ENCODE measurements around the gene CYFIP2.
"Not testable (repeated sequence)": the region's sequence is repeated elsewhere in the genome, so short reads cannot be mapped to it uniquely, and the experiment has no call there.

The CYFIP2 gene

DNA sequence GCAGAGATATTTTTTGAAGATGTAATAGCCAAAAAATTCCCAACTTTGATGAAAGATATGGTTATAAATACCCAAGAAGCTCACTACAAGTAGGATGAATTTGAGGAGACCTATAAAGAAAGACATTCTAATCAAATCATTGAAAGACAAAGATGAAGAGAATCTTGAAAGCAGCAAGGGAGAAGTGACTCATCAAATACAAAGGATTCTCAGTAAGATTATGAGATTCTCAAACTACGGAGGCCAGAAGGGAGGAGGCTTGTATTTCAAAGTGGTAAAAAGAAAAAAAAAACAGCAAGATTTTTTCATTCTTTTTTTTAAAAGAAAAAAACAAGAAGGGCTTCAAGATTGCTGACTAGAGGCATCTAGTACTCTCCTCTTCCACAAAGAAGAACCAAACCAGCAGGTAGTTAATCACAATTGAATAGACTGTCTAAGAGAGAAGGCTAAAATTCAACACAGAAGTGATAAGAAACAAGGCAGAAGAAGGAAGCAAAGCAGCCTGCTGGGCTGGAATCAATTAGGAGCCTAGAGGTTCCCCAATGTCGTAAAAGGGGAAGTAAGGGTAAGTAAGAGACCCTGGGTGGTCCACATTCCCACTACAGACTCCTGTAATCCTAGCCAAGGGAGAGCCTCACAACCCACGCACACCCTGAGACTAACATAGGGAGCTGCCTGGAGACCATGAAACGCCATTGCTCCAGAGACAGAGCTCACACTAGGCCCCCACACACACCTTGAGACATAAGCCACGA lies 135.0 kb downstream of the CYFIP2 start:
- Histone ChIP-seq H3K4me3 (IDR thresholded peaks at IDR 0.05; ENCODE audit: insufficient read depth, low read depth, low read length) (no peak overlapping the region), H3K27ac (no peak overlapping the region), H3K9ac (no peak overlapping the region), H2AFZ (ENCODE audit: low read depth) (no peak overlapping the region), H3K79me2 (ENCODE audit: insufficient read depth, low read depth) (no peaks in the 10 kb centered on the region), H3K36me3 (ENCODE audit: insufficient read depth) (no peaks in the 10 kb centered on the region), H3K27me3 (ENCODE audit: insufficient read depth, low read depth) (no peaks in the 10 kb centered on the region), H4K20me1 (ENCODE audit: insufficient read depth) (no peaks in the 10 kb centered on the region), H3K4me2 (no peak overlapping the region), H3K4me1 (ENCODE audit: low read depth, poor library complexity, severe bottlenecking) (no peaks in the 10 kb centered on the region)
- TF ChIP-seq, protein P1, sequence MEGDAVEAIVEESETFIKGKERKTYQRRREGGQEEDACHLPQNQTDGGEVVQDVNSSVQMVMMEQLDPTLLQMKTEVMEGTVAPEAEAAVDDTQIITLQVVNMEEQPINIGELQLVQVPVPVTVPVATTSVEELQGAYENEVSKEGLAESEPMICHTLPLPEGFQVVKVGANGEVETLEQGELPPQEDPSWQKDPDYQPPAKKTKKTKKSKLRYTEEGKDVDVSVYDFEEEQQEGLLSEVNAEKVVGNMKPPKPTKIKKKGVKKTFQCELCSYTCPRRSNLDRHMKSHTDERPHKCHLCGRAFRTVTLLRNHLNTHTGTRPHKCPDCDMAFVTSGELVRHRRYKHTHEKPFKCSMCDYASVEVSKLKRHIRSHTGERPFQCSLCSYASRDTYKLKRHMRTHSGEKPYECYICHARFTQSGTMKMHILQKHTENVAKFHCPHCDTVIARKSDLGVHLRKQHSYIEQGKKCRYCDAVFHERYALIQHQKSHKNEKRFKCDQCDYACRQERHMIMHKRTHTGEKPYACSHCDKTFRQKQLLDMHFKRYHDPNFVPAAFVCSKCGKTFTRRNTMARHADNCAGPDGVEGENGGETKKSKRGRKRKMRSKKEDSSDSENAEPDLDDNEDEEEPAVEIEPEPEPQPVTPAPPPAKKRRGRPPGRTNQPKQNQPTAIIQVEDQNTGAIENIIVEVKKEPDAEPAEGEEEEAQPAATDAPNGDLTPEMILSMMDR (conservative IDR thresholded peaks at IDR 0.05; ENCODE audit: low read depth, low read length), result no peak

DNA sequence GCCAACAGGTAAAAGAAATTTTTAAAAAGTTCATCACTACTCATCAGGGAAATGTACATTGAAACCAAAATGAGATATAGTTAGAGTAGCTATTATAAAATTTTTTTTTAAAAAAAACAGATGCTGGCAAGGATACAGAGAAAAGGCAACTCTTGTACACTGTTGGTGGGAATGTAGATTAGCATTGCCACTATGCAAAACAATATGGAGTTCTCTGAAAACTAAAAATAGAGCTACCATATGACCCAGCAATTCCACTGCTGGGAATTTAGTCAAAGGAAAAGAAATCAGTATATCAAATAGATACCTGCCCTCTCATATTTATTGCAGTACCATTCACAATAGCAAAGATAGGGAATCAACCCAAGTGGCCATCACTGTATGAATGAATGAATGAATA lies 149.9 kb downstream of the CYFIP2 start:
- H3K4me2 ChIP-seq, result no peak overlapping the region

GRCh38 chr5:157419521-157419920 lies 153.6 kb downstream of the CYFIP2 start:
- H2AFZ ChIP-seq (ENCODE audit: low read depth); H3K27me3 ChIP-seq (ENCODE audit: insufficient read depth, low read depth); H3K4me3 ChIP-seq (IDR thresholded peaks at IDR 0.05; ENCODE audit: insufficient read depth, low read depth, low read length); H3K9ac ChIP-seq; H3K4me1 ChIP-seq (ENCODE audit: low read depth, poor library complexity, severe bottlenecking); H3K36me3 ChIP-seq (ENCODE audit: insufficient read depth); H3K79me2 ChIP-seq (ENCODE audit: insufficient read depth, low read depth); H4K20me1 ChIP-seq (ENCODE audit: insufficient read depth); H3K4me2 ChIP-seq; H3K27ac ChIP-seq: not testable (repeated sequence)

More for the DNA sequence above, 149.9 kb downstream of the CYFIP2 start:
- no peak overlapping the region for H3K27ac ChIP-seq
- H3K27me3 ChIP-seq (ENCODE audit: insufficient read depth, low read depth), result no peaks in the 10 kb centered on the region
- H3K79me2 ChIP-seq (ENCODE audit: insufficient read depth, low read depth), result no peaks in the 10 kb centered on the region
- H2AFZ ChIP-seq (ENCODE audit: low read depth), result no peak overlapping the region
- TF ChIP-seq, protein P1 (conservative IDR thresholded peaks at IDR 0.05; ENCODE audit: low read depth, low read length), result no peak
- no peaks in the 10 kb centered on the region for H4K20me1 ChIP-seq (ENCODE audit: insufficient read depth)
- H3K9ac ChIP-seq, result no peak overlapping the region
- no peak overlapping the region for H3K4me3 ChIP-seq (IDR thresholded peaks at IDR 0.05; ENCODE audit: insufficient read depth, low read depth, low read length)
- H3K36me3 ChIP-seq (ENCODE audit: insufficient read depth), result no peaks in the 10 kb centered on the region
- H3K4me1 ChIP-seq (ENCODE audit: low read depth, poor library complexity, severe bottlenecking), result no peaks in the 10 kb centered on the region

GRCh38 chr5:157429920-157430319 lies 164.0 kb downstream of the CYFIP2 start:
- not testable (repeated sequence) for H3K36me3 ChIP-seq (ENCODE audit: insufficient read depth); H3K4me1 ChIP-seq (ENCODE audit: low read depth, poor library complexity, severe bottlenecking); H3K27ac ChIP-seq; H3K9ac ChIP-seq; H2AFZ ChIP-seq (ENCODE audit: low read depth); H3K27me3 ChIP-seq (ENCODE audit: insufficient read depth, low read depth); H4K20me1 ChIP-seq (ENCODE audit: insufficient read depth); H3K4me3 ChIP-seq (IDR thresholded peaks at IDR 0.05; ENCODE audit: insufficient read depth, low read depth, low read length); H3K4me2 ChIP-seq; H3K79me2 ChIP-seq (ENCODE audit: insufficient read depth, low read depth)

DNA sequence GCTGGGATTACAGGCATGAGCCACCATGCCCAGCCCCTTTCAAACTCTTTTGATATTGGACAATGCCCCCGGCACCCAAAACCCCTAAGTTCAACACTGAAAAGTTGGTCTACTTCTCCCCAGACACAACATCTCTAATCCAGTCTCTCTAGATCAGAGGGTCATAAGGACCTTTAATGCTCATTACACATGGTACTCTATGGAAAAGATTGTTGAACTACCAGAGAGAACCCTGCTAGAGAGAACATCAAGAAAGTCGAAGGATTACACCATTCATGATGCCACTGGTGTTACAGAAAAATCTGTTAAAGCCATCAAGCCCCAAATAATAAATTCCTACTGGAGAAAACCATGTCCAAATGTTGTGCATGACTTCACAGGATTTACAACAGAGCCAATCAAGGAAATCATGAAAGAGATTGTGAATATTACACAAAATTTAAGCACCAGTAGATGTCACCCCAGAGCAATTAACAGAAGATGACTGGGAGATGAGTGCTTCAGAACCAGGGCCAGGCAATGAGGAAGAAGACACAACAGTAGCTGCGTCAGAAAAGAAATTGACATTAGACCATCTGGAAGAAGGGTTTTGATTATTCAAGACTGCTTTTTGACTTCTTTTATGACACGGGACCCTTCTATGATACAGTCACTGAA lies 165.7 kb downstream of the CYFIP2 start:
- Histone ChIP-seq H3K27ac (no peak overlapping the region), H3K27me3 (ENCODE audit: insufficient read depth, low read depth) (no peaks in the 10 kb centered on the region), H3K4me3 (IDR thresholded peaks at IDR 0.05; ENCODE audit: insufficient read depth, low read depth, low read length) (no peak overlapping the region), H2AFZ (ENCODE audit: low read depth) (no peak overlapping the region), H3K79me2 (ENCODE audit: insufficient read depth, low read depth) (no peaks in the 10 kb centered on the region), H3K4me1 (ENCODE audit: low read depth, poor library complexity, severe bottlenecking) (no peaks in the 10 kb centered on the region), H3K4me2 (no peak overlapping the region), H3K9ac (no peak overlapping the region), H3K36me3 (ENCODE audit: insufficient read depth) (no peaks in the 10 kb centered on the region), H4K20me1 (ENCODE audit: insufficient read depth) (no peaks in the 10 kb centered on the region)
- TF ChIP-seq, protein P1 (conservative IDR thresholded peaks at IDR 0.05; ENCODE audit: low read depth, low read length), result peak; percentile 29; the same call in 1 of the 2 replicates
